Nephron (organoid): ENCODE measurements around the gene TBC1D22B.

Experiments used
- H3K27ac Mint-ChIP-seq, 3 experiments: 2 replicates each; pipeline ENCODE4 v1.8.0; 2020; ENCODE audit warnings: mixed read lengths in 3 of 3, mild to moderate bottlenecking in 2 of 3, moderate library complexity in 1 of 3
- H3K27me3 Mint-ChIP-seq: 2 replicates; pipeline ENCODE4 v1.8.0; 2021; ENCODE audit warnings: low read depth, mild to moderate bottlenecking, moderate library complexity, mixed read lengths
- H3K36me3 Mint-ChIP-seq: 2 replicates; pipeline ENCODE4 v1.8.0; 2020; ENCODE audit warnings: low read depth, mixed read lengths
- H3K4me1 Mint-ChIP-seq: 2 replicates; pipeline ENCODE4 v1.8.0; 2020; ENCODE audit warnings: mixed read lengths
- H3K4me3 Mint-ChIP-seq, 3 experiments: 2 replicates each; pipeline ENCODE4 v1.8.0; 2020; ENCODE audit warnings: mild to moderate bottlenecking in 3 of 3, mixed read lengths in 3 of 3, moderate library complexity in 2 of 3
- H3K9me3 Mint-ChIP-seq: 2 replicates; pipeline ENCODE4 v1.8.0; 2020; ENCODE audit warnings: mixed read lengths
- TF ChIP-seq, protein P1 (sequence below), 3 experiments: fragments of 200-600 bp; sonication (generic); IDR thresholded peaks; one replicate each; pipeline ENCODE4 v1.5.0; 2021; ENCODE audit warnings: antibody characterized with exemption in 3 of 3; ENCODE audit not compliant: unreplicated experiment in 3 of 3

TBC1D22B gene

DNA sequence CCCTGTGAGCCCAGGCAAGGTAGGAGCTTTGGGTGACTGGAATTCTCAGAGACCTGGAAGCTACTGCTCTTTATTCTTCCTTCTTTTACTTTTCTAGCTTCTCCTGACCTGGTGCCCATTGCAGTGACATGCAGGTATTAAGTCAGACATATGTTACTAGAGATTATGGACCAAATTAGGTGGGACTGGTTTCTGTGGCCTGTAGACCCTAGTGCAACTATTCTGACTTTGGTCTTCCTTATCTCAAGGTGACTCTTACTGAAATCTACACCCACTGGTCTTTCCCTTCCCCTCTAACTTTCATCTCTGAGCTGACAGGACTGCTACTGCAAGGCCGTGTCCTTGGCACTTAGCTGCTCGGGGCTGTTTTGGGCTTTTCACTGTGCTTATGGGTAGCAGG, 24.8 kb downstream of the TBC1D22B start:
- Mint-ChIP-seq H3K4me3 (no peak overlapping the region), H3K36me3 (peaks cover 61% of the 10 kb centered on the region), H3K27ac (peak overlapping the region in 2 of 3 experiments; percentile 71 to 88)

DNA sequence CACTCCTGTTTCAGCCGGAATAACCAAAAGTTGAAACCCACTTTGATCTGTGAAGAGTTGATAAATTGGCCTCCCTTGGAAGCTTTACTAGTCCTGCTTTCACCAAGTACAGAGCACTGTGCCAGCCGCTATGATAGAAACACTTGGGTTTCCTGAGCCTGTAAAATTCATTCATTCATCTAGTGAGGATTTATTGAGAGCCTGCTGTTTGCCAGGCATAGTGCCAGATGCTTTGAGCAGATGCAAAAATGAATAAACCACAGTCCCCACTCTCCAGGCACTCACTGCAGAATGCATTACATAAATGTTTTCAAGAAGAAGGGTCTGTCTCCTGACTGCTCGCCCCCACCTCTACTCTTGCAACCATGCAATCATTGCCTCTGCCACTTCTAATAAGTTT, 25.7 kb downstream of the TBC1D22B start:
- Mint-ChIP-seq H3K27me3 (no peaks in the 10 kb centered on the region), H3K9me3 (no peaks in the 10 kb centered on the region), H3K4me3 (peak overlapping the region in 1 of 3 experiments; percentile 4), H3K27ac (peak overlapping the region in 2 of 3 experiments; percentile 71 to 88), H3K36me3 (peaks cover 70% of the 10 kb centered on the region), H3K4me1 (peaks cover 44% of the 10 kb centered on the region)
- TF ChIP-seq, protein P1, sequence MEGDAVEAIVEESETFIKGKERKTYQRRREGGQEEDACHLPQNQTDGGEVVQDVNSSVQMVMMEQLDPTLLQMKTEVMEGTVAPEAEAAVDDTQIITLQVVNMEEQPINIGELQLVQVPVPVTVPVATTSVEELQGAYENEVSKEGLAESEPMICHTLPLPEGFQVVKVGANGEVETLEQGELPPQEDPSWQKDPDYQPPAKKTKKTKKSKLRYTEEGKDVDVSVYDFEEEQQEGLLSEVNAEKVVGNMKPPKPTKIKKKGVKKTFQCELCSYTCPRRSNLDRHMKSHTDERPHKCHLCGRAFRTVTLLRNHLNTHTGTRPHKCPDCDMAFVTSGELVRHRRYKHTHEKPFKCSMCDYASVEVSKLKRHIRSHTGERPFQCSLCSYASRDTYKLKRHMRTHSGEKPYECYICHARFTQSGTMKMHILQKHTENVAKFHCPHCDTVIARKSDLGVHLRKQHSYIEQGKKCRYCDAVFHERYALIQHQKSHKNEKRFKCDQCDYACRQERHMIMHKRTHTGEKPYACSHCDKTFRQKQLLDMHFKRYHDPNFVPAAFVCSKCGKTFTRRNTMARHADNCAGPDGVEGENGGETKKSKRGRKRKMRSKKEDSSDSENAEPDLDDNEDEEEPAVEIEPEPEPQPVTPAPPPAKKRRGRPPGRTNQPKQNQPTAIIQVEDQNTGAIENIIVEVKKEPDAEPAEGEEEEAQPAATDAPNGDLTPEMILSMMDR (IDR thresholded peaks at IDR 0.05; ENCODE audit: unreplicated experiment in 3 of 3) = no peak

More for the DNA sequence above, 24.8 kb downstream of the TBC1D22B start:
- H3K9me3 Mint-ChIP-seq = no peaks in the 10 kb centered on the region
- peaks cover 49% of the 10 kb centered on the region for H3K4me1 Mint-ChIP-seq
- TF ChIP-seq, protein P1 (IDR thresholded peaks at IDR 0.05; ENCODE audit: unreplicated experiment in 3 of 3) = no peak
- H3K27me3 Mint-ChIP-seq = no peaks in the 10 kb centered on the region

DNA sequence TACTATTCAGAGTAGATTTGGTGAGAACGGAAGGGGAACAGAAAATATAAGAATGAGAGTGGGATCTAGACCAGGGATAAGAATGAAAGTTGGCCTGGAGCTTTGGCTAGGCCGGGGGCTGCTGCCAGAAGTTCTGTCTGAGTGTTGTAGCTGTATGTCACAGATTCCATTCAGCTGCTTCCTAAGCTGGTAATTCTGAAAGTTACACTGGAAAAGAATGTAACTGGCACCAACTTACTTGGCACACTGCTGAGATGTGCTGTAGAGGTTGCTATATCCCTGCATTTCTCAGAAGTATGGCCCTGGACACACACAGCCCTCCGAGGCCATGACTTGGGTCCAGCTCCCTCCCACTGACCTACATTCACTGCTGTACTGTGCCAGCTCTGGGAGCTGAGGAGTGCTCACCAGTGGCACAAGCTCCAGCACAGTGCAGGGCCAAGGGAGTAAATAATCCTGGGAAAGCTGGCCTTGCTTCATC, 26.1 kb downstream of the TBC1D22B start:
- Mint-ChIP-seq H3K4me1 (peaks cover 44% of the 10 kb centered on the region), H3K4me3 (peak overlapping the region in 1 of 3 experiments; percentile 4), H3K36me3 (peaks cover 70% of the 10 kb centered on the region), H3K9me3 (no peaks in the 10 kb centered on the region), H3K27me3 (no peaks in the 10 kb centered on the region), H3K27ac (peak overlapping the region in 2 of 3 experiments; percentile 71 to 88)
- TF ChIP-seq, protein P1 (IDR thresholded peaks at IDR 0.05; ENCODE audit: unreplicated experiment in 3 of 3) = no peak

DNA sequence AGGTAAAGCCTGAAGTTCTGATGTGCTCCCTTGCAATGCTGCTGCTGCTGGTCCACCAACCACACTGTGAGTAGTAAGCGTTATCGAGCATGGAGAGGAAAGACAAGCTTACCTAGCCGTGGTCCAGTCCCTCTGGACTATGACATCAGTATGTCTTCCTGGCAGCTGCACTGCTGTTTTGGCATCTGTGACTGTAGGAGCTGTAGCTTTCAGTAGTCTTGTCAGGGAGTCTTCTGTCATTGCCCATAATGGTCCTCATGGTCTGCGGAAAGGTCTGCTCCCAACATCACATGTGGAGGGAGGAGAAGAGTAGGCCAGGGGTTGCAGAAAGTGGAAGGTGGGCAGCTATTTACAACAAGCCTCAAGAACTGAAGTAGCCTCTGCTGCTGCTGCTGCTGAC, 27.2 kb downstream of the TBC1D22B start:
- no peaks in the 10 kb centered on the region for H3K27me3 Mint-ChIP-seq
- peaks cover 74% of the 10 kb centered on the region for H3K36me3 Mint-ChIP-seq
- H3K27ac Mint-ChIP-seq = peak overlapping the region in 1 of 3 experiments; percentile 88
- TF ChIP-seq, protein P1 (IDR thresholded peaks at IDR 0.05; ENCODE audit: unreplicated experiment in 3 of 3) = no peak
- H3K9me3 Mint-ChIP-seq = no peaks in the 10 kb centered on the region
- no peak overlapping the region for H3K4me3 Mint-ChIP-seq
- peaks cover 40% of the 10 kb centered on the region for H3K4me1 Mint-ChIP-seq

DNA sequence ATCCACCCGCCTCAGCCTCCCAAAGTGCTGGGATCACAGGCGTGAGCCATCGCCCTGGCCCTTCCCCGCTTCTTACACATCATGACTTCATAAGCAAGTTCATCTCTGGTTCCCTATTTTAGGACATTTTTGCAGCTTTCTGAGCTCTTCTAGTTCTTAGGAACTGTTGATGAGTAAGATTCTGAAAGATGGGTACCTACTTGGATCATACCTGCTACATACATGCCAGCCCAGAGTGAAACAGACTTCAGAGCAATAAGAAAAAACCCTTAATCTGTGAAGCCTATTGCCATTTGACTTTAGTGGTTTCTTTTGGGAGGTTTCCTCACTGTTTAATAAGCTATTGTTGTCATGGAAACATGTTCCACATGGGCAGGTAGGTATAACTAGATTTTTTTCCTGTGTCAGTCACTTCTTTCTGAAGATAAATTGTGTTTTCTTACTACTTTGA, 28.3 kb downstream of the TBC1D22B start:
- Mint-ChIP-seq H3K27me3 (no peaks in the 10 kb centered on the region), H3K27ac (no peak overlapping the region), H3K4me1 (peaks cover 29% of the 10 kb centered on the region), H3K9me3 (no peaks in the 10 kb centered on the region), H3K4me3 (no peak overlapping the region), H3K36me3 (peaks cover 68% of the 10 kb centered on the region)
- TF ChIP-seq, protein P1 (IDR thresholded peaks at IDR 0.05; ENCODE audit: unreplicated experiment in 3 of 3) = no peak

DNA sequence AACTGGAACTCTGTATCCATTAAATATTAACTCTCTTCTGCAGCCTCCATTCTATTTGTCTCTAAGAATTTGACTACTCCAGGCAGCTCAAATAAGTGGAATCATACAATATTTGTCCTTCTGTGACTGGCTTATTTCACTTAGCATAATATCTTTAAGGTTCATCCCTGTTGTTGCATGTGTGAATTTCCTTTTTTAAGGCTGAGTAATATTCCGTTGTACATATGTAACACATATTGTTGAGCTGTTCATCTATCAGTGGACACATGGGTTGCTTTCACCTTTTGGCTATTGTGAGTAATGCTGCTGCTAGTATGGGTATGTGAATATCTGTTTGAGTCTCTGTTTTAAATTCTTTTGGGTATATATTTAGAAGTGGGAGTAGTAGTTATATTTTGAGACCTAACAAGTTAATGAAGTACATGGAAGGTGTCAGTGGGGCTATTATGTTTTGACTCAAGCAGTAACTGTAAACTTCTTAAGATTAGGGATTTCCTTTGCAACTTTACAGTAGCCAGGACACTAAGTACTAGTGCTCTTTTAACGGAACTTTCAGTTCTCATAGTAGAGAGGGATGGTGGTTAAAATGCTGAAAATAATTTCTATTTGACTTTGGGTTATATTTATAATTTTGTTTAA, 30.1 kb downstream of the TBC1D22B start:
- H3K9me3 Mint-ChIP-seq = no peaks in the 10 kb centered on the region
- no peaks in the 10 kb centered on the region for H3K27me3 Mint-ChIP-seq
- H3K27ac Mint-ChIP-seq = no peak overlapping the region
- TF ChIP-seq, protein P1 (IDR thresholded peaks at IDR 0.05; ENCODE audit: unreplicated experiment in 3 of 3) = no peak
- peaks cover 76% of the 10 kb centered on the region for H3K36me3 Mint-ChIP-seq
- no peak overlapping the region for H3K4me3 Mint-ChIP-seq
- H3K4me1 Mint-ChIP-seq = peaks cover 17% of the 10 kb centered on the region
